Small intestine (tissue), 16 donors: ENCODE results near the gene LRRTM1. TPM values are rescaled to one million over a fixed set of nuclear protein-coding genes. Genes with fewer than 3 reads are reported as not detected.

ENCODE experiments used
- DNase-seq, 2 donors: peaks; one replicate each; pipeline versions ENCODE4 v3.0.0 to v3.0.0-alpha.2; 2013
- FAIRE-seq: peaks from 2 replicates; lab custom pipeline; 2012; peaks lifted over from hg19 to GRCh38; lab: Jason Lieb, UNC
- H3K27ac ChIP-seq, 3 donors: one replicate each; pipeline ENCODE4 v1.5.1; 2013; ENCODE audit warnings: low read length in 2 of 3, mild to moderate bottlenecking in 2 of 3, control low read depth in 1 of 3, inconsistent platforms in 1 of 3, low read depth in 1 of 3, moderate library complexity in 1 of 3
- H3K27me3 ChIP-seq, 3 donors: one replicate each; pipeline ENCODE4 v1.6.1; 2013; ENCODE audit warnings: low read length in 3 of 3, inconsistent platforms in 1 of 3; ENCODE audit not compliant: control insufficient read depth in 3 of 3, insufficient read depth in 3 of 3
- H3K36me3 ChIP-seq, 3 donors: one replicate each; pipeline ENCODE4 v1.6.1; 2013; ENCODE audit warnings: low read length in 3 of 3, inconsistent platforms in 1 of 3, low read depth in 1 of 3, mild to moderate bottlenecking in 1 of 3, moderate library complexity in 1 of 3; ENCODE audit not compliant: control insufficient read depth in 3 of 3, insufficient read depth in 2 of 3
- H3K4me1 ChIP-seq, 3 donors: one replicate each; pipeline ENCODE4 v1.6.1; 2013; ENCODE audit warnings: low read length in 2 of 3, inconsistent platforms in 1 of 3, low read depth in 1 of 3, mild to moderate bottlenecking in 1 of 3, moderate library complexity in 1 of 3; ENCODE audit not compliant: control insufficient read depth in 3 of 3, insufficient read depth in 2 of 3
- H3K4me3 ChIP-seq, 3 donors: one replicate each; pipeline ENCODE4 v1.5.1; 2013; ENCODE audit warnings: low read length in 3 of 3, control low read depth in 1 of 3, inconsistent platforms in 1 of 3, low read depth in 1 of 3, mild to moderate bottlenecking in 1 of 3, moderate library complexity in 1 of 3
- H3K9me3 ChIP-seq, 2 donors: one replicate each; pipeline ENCODE4 v1.6.1; 2013; ENCODE audit warnings: low read depth in 1 of 2, low read length in 1 of 2; ENCODE audit not compliant: control insufficient read depth in 2 of 2, insufficient read depth in 1 of 2
- WGBS, 3 donors: extraction: QIAGEN DNeasy Blood & Tissue Kit; methylation state at CpG; one replicate each; pipeline ENCODE4 v1.1.7; 2013; 5-methylcytosine and 5-hydroxymethylcytosine counted together
- long read RNA-seq, 10 donors: transcript quantifications; one replicate each; lab custom pipeline, GENCODE V29; 2026
- polyA plus RNA-seq, 4 donors: library from polyadenylated mRNA; stranded (reverse) in 3 of 4; unstranded in 1 of 4; fragments of 200-250 nt in 3 of 4; fragments of 120-200 nt in 1 of 4; gene quantifications; one replicate each; pipeline versions ENCODE4 v1.2.1 to v1.2.3, GENCODE V29; 2013
- donor health status: healthy with polysubstance abuse.
- donor health status: control.
- donor health status: control.
- donor health status: Bipolar disorder and iron deficiency.
- donor health status: healthy.

The LRRTM1 gene
- 1 to 10 TPM in 2 of 4 donors, not detected in 2; 1.1 to 1.4 TPM for polyA plus RNA-seq
- long read RNA-seq, donor 1 = 0 reads
- long read RNA-seq, donor 2 = 0 reads
- long read RNA-seq, donor 3 = 0 reads
- long read RNA-seq, donor 4 = 0 reads
- long read RNA-seq, donor 5, partial matches to known transcripts = 0 of 1 reads
- long read RNA-seq, donor 5, other reads (novel, unspliced or antisense) = 0 of 1 reads
- long read RNA-seq, donor 6, partial matches to known transcripts = 0 of 1 reads
- long read RNA-seq, donor 6, other reads (novel, unspliced or antisense) = 0 of 1 reads
- long read RNA-seq, donor 7 = 0 reads
- long read RNA-seq, donor 8 = 0 reads
- long read RNA-seq, donor 9 = 0 reads
- long read RNA-seq, donor 10, partial matches to known transcripts = 0 of 3 reads
- long read RNA-seq, donor 10, other reads (novel, unspliced or antisense) = 0 of 3 reads

- Histone ChIP-seq H3K27me3 (peaks cover 13 to 68% (median 31%) of the 10 kb centered on the region in 3 donors), H3K4me3 (peak within 1 kb of the TSS in 1 of 3 donors; percentile 39), H3K9me3 (no peaks in the 10 kb centered on the region), H3K36me3 (no peaks in the 10 kb centered on the region), H3K4me1 (no peaks in the 10 kb centered on the region), H3K27ac (no peak within 1 kb of the TSS)
- WGBS, 3 donors = 2 to 3% (median 2%) methylated on average over 61 to 64 of the region's 64 CpGs
- no peak for FAIRE-seq
- DNase-seq = peak in 1 of 2 donors; percentile 24
Measured at GRCh38 chr2:80303909-80304837, at the start of gene LRRTM1. Gene LRRTM1 (minus strand): TSS chr2:80304752. CDS start chr2:80303819, 933 bp downstream.

GRCh38 chr2:80351231-80351630 lies 46.7 kb upstream of the LRRTM1 start:
- DNase-seq (no peak), FAIRE-seq (no peak)
- no peaks in the 10 kb centered on the region for H3K9me3 ChIP-seq
- no peaks in the 10 kb centered on the region for H3K27me3 ChIP-seq
- no peak overlapping the region for H3K27ac ChIP-seq
- no peak overlapping the region for H3K4me3 ChIP-seq
- H3K4me1 ChIP-seq = no peaks in the 10 kb centered on the region
- WGBS, 3 donors = 74 to 87% (median 86%) methylated on average over 3 of the region's 3 CpGs
- H3K36me3 ChIP-seq = no peaks in the 10 kb centered on the region

GRCh38 chr2:80348953-80349352 lies 44.4 kb upstream of the LRRTM1 start:
- H3K4me3 ChIP-seq = no peak overlapping the region
- no peak for FAIRE-seq
- H3K9me3 ChIP-seq = no peaks in the 10 kb centered on the region
- no peak overlapping the region for H3K27ac ChIP-seq
- no peak for DNase-seq
- H3K4me1 ChIP-seq = no peaks in the 10 kb centered on the region
- no peaks in the 10 kb centered on the region for H3K27me3 ChIP-seq
- H3K36me3 ChIP-seq = no peaks in the 10 kb centered on the region

- no peak overlapping the region for H3K27ac ChIP-seq
- no peak for DNase-seq
- 78 to 93% (median 79%) methylated on average over 1 of the region's 1 CpG for WGBS, 3 donors
- FAIRE-seq = no peak
- no peaks in the 10 kb centered on the region for H3K27me3 ChIP-seq
- H3K36me3 ChIP-seq = no peaks in the 10 kb centered on the region
- no peaks in the 10 kb centered on the region for H3K9me3 ChIP-seq
- no peak overlapping the region for H3K4me3 ChIP-seq
- no peaks in the 10 kb centered on the region for H3K4me1 ChIP-seq
Measured at GRCh38 chr2:80348078-80348477, 43.5 kb upstream of the LRRTM1 start.

- Histone ChIP-seq H3K27ac (no peak overlapping the region), H3K27me3 (no peaks in the 10 kb centered on the region), H3K4me1 (no peaks in the 10 kb centered on the region), H3K9me3 (no peaks in the 10 kb centered on the region), H3K36me3 (no peaks in the 10 kb centered on the region), H3K4me3 (no peak overlapping the region)
- no peak for FAIRE-seq
- 84 to 90% (median 87%) methylated on average over 3 of the region's 3 CpGs for whole genome bisulfite sequencing, 3 donors
- DNase-seq = no peak
Measured at GRCh38 chr2:80340022-80340421, 35.5 kb upstream of the LRRTM1 start.

- Histone ChIP-seq H3K36me3 (no peaks in the 10 kb centered on the region), H3K27ac (no peak overlapping the region), H3K9me3 (no peaks in the 10 kb centered on the region), H3K4me3 (no peak overlapping the region), H3K27me3 (no peaks in the 10 kb centered on the region), H3K4me1 (no peaks in the 10 kb centered on the region)
- WGBS, 3 donors = 48 to 61% (median 53%) methylated on average over 2 of the region's 2 CpGs
- no peak for FAIRE-seq
- DNase-seq = no peak
Measured at GRCh38 chr2:80338794-80339193, 34.2 kb upstream of the LRRTM1 start.

GRCh38 chr2:80335411-80335810 lies 30.9 kb upstream of the LRRTM1 start:
- no peak for FAIRE-seq
- no peak for DNase-seq
- 82 to 93% (median 92%) methylated on average over 1 of the region's 1 CpG for WGBS, 3 donors
- Histone ChIP-seq H3K4me3 (no peak overlapping the region), H3K27me3 (no peaks in the 10 kb centered on the region), H3K27ac (no peak overlapping the region), H3K9me3 (no peaks in the 10 kb centered on the region), H3K36me3 (no peaks in the 10 kb centered on the region), H3K4me1 (no peaks in the 10 kb centered on the region)

GRCh38 chr2:80333886-80334285 lies 29.3 kb upstream of the LRRTM1 start:
- DNase-seq (no peak), FAIRE-seq (no peak)
- H3K27me3 ChIP-seq = no peaks in the 10 kb centered on the region
- H3K4me1 ChIP-seq = no peaks in the 10 kb centered on the region
- 75 to 88% (median 87%) methylated on average over 5 of the region's 5 CpGs for WGBS, 3 donors
- H3K36me3 ChIP-seq = no peaks in the 10 kb centered on the region
- H3K4me3 ChIP-seq = no peak overlapping the region
- H3K27ac ChIP-seq = no peak overlapping the region
- no peaks in the 10 kb centered on the region for H3K9me3 ChIP-seq
